ENCODE measurements around the gene AFP.

Gene AFP

GRCh38 chr4:73415807-73416238 is 20.2 kb upstream of the AFP start:
- DNase-seq = no peak

DNA sequence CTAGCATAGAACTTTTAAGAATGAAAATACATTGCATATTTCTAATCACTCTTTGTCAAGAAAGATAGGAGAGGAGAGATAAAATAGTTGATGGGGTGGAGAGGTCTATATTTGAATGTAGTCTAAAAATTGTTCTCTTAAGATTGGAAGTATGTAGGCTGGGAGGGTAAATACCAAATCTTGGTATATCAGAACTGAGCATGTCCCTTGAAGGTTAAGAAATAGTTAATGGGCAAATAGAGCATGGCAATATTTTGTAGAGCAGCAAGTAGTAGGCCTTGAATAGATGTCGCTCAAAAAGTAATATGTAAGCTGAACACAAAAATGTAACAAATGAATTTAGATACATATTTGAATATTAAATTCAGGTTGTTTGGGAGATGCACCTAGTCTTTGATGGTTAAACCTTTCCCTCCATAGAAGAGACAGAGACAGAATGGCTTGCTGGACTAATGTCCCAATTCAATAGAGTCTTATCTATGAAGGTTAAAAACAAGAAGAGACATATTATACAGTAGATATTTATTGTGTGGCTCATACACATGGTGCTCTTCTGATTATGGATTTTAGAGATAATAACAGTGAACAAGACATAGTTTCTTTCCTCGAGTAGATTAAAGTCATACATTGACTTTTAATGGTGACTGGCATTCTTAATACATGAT is 19.5 kb upstream of the AFP start:
- DNase-seq = no peak

DNA sequence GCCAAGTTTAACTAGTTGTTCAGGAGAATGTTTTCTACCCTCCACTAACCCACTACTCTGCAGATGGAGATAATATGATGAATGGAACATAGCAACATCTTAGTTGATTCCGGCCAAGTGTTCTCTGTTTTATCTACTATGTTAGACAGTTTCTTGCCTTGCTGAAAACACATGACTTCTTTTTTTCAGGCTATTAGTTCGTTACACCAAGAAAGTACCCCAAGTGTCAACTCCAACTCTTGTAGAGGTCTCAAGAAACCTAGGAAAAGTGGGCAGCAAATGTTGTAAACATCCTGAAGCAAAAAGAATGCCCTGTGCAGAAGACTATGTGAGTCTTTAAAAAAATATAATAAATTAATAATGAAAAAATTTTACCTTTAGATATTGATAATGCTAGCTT is 18.7 kb upstream of the AFP start:
- DNase-seq = no peak

DNA sequence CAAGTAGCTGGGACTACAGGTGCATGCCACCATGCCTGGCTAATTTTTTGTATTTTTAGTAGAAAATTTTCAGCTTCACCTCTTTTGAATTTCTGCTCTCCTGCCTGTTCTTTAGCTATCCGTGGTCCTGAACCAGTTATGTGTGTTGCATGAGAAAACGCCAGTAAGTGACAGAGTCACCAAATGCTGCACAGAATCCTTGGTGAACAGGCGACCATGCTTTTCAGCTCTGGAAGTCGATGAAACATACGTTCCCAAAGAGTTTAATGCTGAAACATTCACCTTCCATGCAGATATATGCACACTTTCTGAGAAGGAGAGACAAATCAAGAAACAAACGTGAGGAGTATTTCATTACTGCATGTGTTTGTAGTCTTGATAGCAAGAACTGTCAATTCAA is 18.0 kb upstream of the AFP start:
- DNase-seq = no peak

- DNase-seq = no peak
Observed at GRCh38 chr4:73418677-73419076, 17.3 kb upstream of the AFP start.

- DNase-seq = no peak
Observed at GRCh38 chr4:73419106-73420038, 16.6 kb upstream of the AFP start.

DNA sequence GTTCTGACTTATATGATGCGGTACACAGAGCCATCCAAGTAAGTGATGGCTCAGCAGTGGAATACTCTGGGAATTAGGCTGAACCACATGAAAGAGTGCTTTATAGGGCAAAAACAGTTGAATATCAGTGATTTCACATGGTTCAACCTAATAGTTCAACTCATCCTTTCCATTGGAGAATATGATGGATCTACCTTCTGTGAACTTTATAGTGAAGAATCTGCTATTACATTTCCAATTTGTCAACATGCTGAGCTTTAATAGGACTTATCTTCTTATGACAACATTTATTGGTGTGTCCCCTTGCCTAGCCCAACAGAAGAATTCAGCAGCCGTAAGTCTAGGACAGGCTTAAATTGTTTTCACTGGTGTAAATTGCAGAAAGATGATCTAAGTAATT is 15.4 kb upstream of the AFP start:
- DNase-seq = no peak

- peak in 1 of 2 experiments; percentile 1 for DNase-seq
Observed at GRCh38 chr4:73421708-73422457, 14.1 kb upstream of the AFP start.

DNA sequence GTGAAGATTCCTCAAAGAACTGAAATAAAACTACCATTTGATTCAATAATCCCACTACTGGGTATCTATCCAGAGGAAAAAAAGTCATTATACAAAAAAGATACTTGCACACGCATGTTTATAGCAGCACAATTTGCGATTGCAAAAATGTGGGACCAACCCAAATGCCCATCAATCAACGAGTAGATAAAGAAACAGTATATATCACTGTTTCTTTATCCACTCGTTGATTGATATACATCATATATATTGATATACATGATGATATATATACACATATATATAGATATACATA is 13.6 kb upstream of the AFP start:
- no peak for DNase-seq

DNA sequence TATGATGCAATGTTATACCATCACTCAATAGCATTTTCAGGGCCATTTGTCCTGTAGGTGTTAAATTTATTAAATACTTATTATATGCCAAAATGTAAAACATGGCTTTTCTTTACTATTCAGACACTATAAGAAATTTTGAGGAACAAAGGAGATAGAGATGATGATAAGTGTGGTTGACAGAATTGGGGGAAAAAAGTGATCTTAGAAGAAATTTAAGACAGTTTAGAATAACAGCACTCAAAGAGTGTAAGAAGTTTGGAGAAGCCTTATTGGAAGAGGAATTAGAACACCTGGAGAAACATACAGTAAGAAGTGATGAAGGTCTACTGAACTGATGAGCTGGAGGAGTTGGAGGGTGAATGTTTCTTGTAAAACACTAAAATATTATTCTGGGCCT is 12.8 kb upstream of the AFP start:
- DNase-seq = no peak

DNA sequence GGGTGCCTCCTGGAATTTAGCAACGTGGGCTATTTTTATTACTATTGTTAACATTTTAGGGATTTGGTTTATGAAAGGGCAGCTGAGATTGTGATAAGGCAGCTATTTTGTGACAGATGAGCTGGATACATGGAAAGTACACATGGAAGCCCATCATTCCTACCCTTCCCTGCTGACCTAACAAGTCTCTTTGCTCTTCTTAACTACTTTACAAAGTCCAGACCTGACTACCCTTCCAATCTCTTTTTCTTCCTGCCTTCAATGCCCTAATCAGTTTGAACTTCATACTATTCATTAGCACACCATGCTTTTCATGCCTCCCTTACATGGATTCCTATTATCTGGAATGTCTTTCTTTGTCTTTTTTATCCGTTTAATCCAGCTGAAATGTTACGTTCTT is 9.4 kb upstream of the AFP start:
- DNase-seq = no peak

GRCh38 chr4:73429118-73429517 is 6.9 kb upstream of the AFP start:
- no peak for DNase-seq

- DNase-seq = no peak
Observed at GRCh38 chr4:73429826-73430587, 6.0 kb upstream of the AFP start.

GRCh38 chr4:73431813-73432168 is 4.2 kb upstream of the AFP start:
- no peak for DNase-seq

DNA sequence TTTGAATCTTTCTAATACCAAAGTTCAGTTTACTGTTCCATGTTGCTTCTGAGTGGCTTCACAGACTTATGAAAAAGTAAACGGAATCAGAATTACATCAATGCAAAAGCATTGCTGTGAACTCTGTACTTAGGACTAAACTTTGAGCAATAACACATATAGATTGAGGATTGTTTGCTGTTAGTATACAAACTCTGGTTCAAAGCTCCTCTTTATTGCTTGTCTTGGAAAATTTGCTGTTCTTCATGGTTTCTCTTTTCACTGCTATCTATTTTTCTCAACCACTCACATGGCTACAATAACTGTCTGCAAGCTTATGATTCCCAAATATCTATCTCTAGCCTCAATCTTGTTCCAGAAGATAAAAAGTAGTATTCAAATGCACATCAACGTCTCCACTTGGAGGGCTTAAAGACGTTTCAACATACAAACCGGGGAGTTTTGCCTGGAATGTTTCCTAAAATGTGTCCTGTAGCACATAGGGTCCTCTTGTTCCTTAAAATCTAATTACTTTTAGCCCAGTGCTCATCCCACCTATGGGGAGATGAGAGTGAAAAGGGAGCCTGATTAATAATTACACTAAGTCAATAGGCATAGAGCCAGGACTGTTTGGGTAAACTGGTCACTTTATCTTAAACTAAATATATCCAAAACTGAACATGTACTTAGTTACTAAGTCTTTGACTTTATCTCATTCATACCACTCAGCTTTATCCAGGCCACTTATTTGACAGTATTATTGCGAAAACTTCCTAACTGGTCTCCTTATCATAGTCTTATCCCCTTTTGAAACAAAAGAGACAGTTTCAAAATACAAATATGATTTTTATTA is 3.6 kb upstream of the AFP start:
- DNase-seq = no peak

DNA sequence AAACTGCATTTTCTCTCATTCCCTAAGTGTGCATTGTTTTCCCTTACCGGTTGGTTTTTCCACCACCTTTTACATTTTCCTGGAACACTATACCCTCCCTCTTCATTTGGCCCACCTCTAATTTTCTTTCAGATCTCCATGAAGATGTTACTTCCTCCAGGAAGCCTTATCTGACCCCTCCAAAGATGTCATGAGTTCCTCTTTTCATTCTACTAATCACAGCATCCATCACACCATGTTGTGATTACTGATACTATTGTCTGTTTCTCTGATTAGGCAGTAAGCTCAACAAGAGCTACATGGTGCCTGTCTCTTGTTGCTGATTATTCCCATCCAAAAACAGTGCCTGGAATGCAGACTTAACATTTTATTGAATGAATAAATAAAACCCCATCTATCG is 2.9 kb upstream of the AFP start:
- no peak for DNase-seq

DNA sequence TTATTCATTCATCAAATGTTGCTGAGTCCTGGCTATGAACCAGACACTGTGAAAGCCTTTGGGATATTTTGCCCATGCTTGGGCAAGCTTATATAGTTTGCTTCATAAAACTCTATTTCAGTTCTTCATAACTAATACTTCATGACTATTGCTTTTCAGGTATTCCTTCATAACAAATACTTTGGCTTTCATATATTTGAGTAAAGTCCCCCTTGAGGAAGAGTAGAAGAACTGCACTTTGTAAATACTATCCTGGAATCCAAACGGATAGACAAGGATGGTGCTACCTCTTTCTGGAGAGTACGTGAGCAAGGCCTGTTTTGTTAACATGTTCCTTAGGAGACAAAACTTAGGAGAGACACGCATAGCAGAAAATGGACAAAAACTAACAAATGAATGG is 1.7 kb upstream of the AFP start:
- DNase-seq = no peak

DNA sequence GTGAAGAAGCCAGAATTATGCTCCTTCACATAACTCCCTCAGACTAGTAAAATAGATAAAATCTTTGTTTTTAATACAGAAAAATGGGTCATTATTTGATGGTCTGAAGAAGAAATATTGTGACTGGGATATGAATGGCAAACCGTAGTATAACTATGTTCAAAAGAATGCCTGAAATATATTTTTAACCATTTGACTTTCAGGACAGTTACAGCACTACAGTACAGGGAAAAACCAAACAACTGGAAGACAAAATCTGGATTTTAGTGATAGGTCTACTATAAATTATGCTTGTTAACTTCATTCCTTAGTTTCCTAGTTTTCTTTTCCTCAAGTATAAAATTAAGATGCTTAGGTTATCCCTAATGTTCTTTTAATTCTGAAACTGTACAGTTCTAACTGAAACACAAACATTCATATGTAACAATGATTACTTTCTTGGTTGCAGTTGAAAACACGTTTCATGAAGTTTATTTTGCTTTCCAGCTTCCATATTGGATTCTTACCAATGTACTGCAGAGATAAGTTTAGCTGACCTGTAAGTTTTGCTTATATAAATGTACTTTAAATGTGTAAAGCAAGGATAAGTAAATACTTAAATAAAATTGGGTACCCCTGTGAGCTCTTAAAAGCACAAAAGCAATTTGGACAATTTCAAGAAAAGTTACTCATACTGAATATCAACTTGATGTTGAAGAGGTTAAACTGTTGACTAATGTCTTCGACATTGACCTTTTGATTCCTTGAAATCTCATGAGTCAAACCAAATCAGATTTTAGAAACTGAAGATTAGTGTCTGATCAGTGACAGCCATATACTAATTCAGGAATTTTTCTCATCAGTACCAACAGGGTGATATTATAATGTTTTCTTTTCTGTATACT is 895 bp downstream of the AFP start:
- no peak for DNase-seq

DNA sequence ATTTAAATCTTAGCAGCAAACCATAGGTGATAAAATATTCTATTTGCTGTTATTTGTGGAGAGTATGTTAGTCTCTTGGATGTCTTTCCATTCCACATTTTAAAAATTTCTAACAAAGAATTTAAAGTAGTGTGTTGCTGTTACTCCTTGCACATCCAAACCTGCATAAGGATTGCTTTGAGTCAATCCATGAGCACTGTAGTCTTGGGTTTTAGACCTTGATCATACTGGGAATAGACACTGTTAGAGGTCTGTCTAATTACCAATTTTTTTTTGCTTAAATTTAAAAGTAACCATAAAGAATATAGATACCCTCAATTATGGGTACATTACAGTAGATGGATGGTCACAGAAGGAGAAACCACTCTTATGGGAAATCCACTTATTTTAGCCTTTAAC is 1.5 kb downstream of the AFP start:
- no peak for DNase-seq

DNA sequence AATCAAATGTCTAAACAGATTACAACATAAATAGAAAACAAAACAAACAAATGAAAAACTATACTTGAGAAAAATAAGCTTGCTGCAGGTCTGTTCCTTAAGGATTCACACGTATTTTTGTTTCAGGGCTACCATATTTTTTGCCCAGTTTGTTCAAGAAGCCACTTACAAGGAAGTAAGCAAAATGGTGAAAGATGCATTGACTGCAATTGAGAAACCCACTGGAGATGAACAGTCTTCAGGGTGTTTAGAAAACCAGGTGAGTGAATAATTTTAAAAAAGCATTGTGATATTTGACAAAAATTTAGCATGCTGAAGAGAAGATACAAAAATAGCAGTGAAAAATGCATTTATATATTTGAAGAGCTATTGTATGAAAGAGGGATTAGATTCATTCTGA is 2.0 kb downstream of the AFP start:
- no peak for DNase-seq

DNA sequence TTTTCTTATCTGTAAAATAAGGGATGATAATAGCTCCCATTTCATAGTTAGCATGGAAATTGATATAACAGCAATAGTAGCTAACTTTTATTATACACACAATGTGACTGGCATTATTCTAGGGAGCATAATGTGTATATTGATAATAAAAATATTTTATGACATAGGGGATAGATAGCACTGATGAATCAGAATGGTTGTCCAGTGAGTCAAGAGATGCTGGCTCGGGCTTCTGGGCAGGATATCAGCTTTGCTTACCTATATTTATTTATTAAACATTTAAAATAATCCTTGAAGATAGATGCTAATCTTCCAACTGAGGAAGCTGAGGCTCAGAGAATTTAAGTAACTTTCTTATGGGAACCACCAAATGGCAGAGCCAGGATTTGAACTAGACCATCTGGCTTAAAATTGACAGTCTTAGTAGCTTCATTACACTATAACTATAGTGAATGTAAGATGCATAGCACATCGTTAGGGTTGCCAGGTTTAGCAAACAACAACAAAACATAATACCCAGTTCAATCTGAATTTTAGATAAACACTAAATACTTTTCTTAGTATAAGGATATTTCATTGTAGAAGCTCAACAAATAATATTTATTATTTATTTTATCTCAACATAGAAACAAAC is 2.7 kb downstream of the AFP start:
- no peak for DNase-seq
